ENCODE measurements around the gene RNU4-1.

- TF ChIP-seq TAF1 (IDR thresholded peaks at IDR 0.05; ENCODE audit: borderline replicate concordance, insufficient read depth, low read length) = no peak
- no peak for TF ChIP-seq SIN3A (IDR thresholded peaks at IDR 0.05; ENCODE audit: borderline replicate concordance, insufficient read depth, low read length)
- no peak for TF ChIP-seq POLR2AphosphoS5 (IDR thresholded peaks at IDR 0.05; ENCODE audit: low read depth, low read length)
- TF ChIP-seq REST (IDR thresholded peaks at IDR 0.05; ENCODE audit: insufficient read depth in 1 of 2, low read depth in 2 of 2, low read length in 2 of 2) = no peak
- no peak for TF ChIP-seq FOXP2 (optimal IDR thresholded peaks at IDR 0.05; ENCODE audit: borderline replicate concordance, extremely low read depth, extremely low read length, insufficient read depth)
Measured at GRCh38 chr12:120266180-120266870, 26.7 kb downstream of the RNU4-1 start.
